Thyroid gland (tissue), 4 donors: ENCODE measurements around the gene CDH4. TPM values are rescaled to one million over a fixed set of nuclear protein-coding genes. Genes with fewer than 3 reads are reported as not detected.

ENCODE experiments used
- DNase-seq, 2 donors: peaks; one replicate each; pipeline ENCODE4 v3.0.0-alpha.2; 2019
- H3K27ac ChIP-seq, 3 donors: fragments of 200-600 bp; sonication (generic); 1 replicate in 2 of 3; 2 replicates in 1 of 3; pipeline ENCODE4 v1.5.1; 2016 to 2019; ENCODE audit warnings: mild to moderate bottlenecking in 1 of 3, moderate library complexity in 1 of 3
- H3K27me3 ChIP-seq: fragments of 200-600 bp; sonication (generic); one replicate; pipeline ENCODE4 v1.5.1; 2019
- H3K36me3 ChIP-seq, 2 donors: fragments of 200-600 bp; sonication (generic); one replicate each; pipeline ENCODE4 v1.5.1; 2016 to 2019
- H3K4me1 ChIP-seq, 2 donors: fragments of 200-600 bp; sonication (generic); one replicate each; pipeline ENCODE4 v1.5.1; 2017 to 2019
- H3K4me3 ChIP-seq, 3 donors: fragments of 200-600 bp; sonication (generic); replicated peaks in 1 of 3; 1 replicate in 2 of 3; 2 replicates in 1 of 3; pipeline ENCODE4 v1.5.1; 2016; ENCODE audit warnings: mild to moderate bottlenecking in 1 of 3
- H3K9me3 ChIP-seq: fragments of 200-600 bp; sonication (generic); one replicate; pipeline ENCODE4 v1.5.1; 2017
- CTCF ChIP-seq, 6 experiments: fragments of 200-600 bp in 3 of 6; fragments of 450-650 bp in 3 of 6; sonication (generic) in 3 of 6; IDR thresholded peaks; one replicate each; pipeline ENCODE4 v1.5.1; 2016 to 2019; ENCODE audit warnings: antibody characterized with exemption in 6 of 6, mild to moderate bottlenecking in 2 of 6, inconsistent platforms in 1 of 6, moderate library complexity in 1 of 6
- POLR2A ChIP-seq, 2 donors: fragments of 450-650 bp; IDR thresholded peaks; one replicate each; pipeline ENCODE4 v1.6.1; 2017; ENCODE audit warnings: antibody characterized with exemption in 2 of 2, mild to moderate bottlenecking in 2 of 2, moderate library complexity in 1 of 2
- WGBS, 2 donors: methylation state at CpG; one replicate each; pipeline ENCODE4 v1.1.5; 2017; 5-methylcytosine and 5-hydroxymethylcytosine counted together
- intact Hi-C: fragments of 100-400 bp; cut with DNase I; formaldehyde crosslinking; loops from one replicate; pipeline ENCODE4 v1.15.1; 2023
- total RNA-seq, 4 donors: library from RNA; depleted of rRNA; stranded (reverse); fragments of >200 nt; gene quantifications; one replicate each; pipeline ENCODE4 v1.2.3, GENCODE V29; 2016

Gene CDH4
- total RNA-seq, 4 donors from 2014 or later: 0.22 to 0.29 (median 0.29) TPM; not detected in 1

GRCh38 chr20:61909821-61910220 lies 657.8 kb downstream of the CDH4 start:
- H3K27ac ChIP-seq: no peak overlapping the region
- H3K9me3 ChIP-seq: no peaks in the 10 kb centered on the region
- WGBS, 2 donors: 75 to 80% methylated on average over 14 of the region's 14 CpGs
- intact Hi-C loops: no loop called here
- no peaks in the 10 kb centered on the region for H3K36me3 ChIP-seq
- no peak for DNase-seq
- no peak overlapping the region for H3K4me3 ChIP-seq
- TF ChIP-seq CTCF (IDR thresholded peaks at IDR 0.05) (no peak), POLR2A (IDR thresholded peaks at IDR 0.05) (no peak)
- no peaks in the 10 kb centered on the region for H3K27me3 ChIP-seq
- H3K4me1 ChIP-seq: no peaks in the 10 kb centered on the region

- Histone ChIP-seq H3K9me3 (no peaks in the 10 kb centered on the region), H3K27ac (no peak overlapping the region), H3K27me3 (no peaks in the 10 kb centered on the region), H3K36me3 (no peaks in the 10 kb centered on the region), H3K4me1 (no peaks in the 10 kb centered on the region), H3K4me3 (no peak overlapping the region)
- no peak for DNase-seq
- TF ChIP-seq CTCF (IDR thresholded peaks at IDR 0.05): no peak
- TF ChIP-seq POLR2A (IDR thresholded peaks at IDR 0.05): no peak
- WGBS, 2 donors: 76 to 79% methylated on average over 7 of the region's 7 CpGs
- intact Hi-C loops: no loop called here
Observed at GRCh38 chr20:61911824-61912223, 659.8 kb downstream of the CDH4 start.

- 81 to 82% methylated on average over 14 to 20 of the region's 21 CpGs for WGBS, 2 donors
- no peak for DNase-seq
- Histone ChIP-seq H3K9me3 (no peaks in the 10 kb centered on the region), H3K36me3 (no peaks in the 10 kb centered on the region), H3K27ac (no peak overlapping the region), H3K4me3 (no peak overlapping the region), H3K27me3 (no peaks in the 10 kb centered on the region), H3K4me1 (no peaks in the 10 kb centered on the region)
- intact Hi-C loops: no loop called here
- TF ChIP-seq CTCF (IDR thresholded peaks at IDR 0.05) (no peak), POLR2A (IDR thresholded peaks at IDR 0.05) (no peak)
Observed at GRCh38 chr20:61912665-61913422, 660.8 kb downstream of the CDH4 start.

GRCh38 chr20:61913423-61914225 lies 661.6 kb downstream of the CDH4 start:
- DNase-seq: no peak
- 75 to 79% methylated on average over 13 to 17 of the region's 18 CpGs for WGBS, 2 donors
- TF ChIP-seq POLR2A (IDR thresholded peaks at IDR 0.05): no peak
- H3K27me3 ChIP-seq: no peaks in the 10 kb centered on the region
- intact Hi-C loops: no loop called here
- no peak overlapping the region for H3K27ac ChIP-seq
- no peaks in the 10 kb centered on the region for H3K36me3 ChIP-seq
- no peaks in the 10 kb centered on the region for H3K9me3 ChIP-seq
- H3K4me3 ChIP-seq: no peak overlapping the region
- H3K4me1 ChIP-seq: no peaks in the 10 kb centered on the region

GRCh38 chr20:61915101-61915500 lies 663.0 kb downstream of the CDH4 start:
- intact Hi-C loops: no loop called here
- 69 to 90% methylated on average over 3 to 6 of the region's 7 CpGs for WGBS, 2 donors
- Histone ChIP-seq H3K27me3 (no peaks in the 10 kb centered on the region), H3K36me3 (no peaks in the 10 kb centered on the region), H3K4me1 (no peaks in the 10 kb centered on the region), H3K4me3 (no peak overlapping the region), H3K9me3 (no peaks in the 10 kb centered on the region), H3K27ac (no peak overlapping the region)
- no peak for TF ChIP-seq CTCF (IDR thresholded peaks at IDR 0.05)
- TF ChIP-seq POLR2A (IDR thresholded peaks at IDR 0.05): no peak
- no peak for DNase-seq
